OCI-LY7 (cell line): ENCODE measurements around the gene SLC27A5.

ENCODE experiments used
- CTCF ChIP-seq: fragments of 200-600 bp; sonication (generic); conservative IDR thresholded peaks from 2 replicates; pipeline ENCODE4 v1.5.1; 2014; ENCODE audit warnings: mild to moderate bottlenecking, antibody characterized with exemption, low read length, moderate library complexity, mixed read lengths
- EZH2phosphoT487 ChIP-seq: fragments of 200-600 bp; sonication (generic); IDR thresholded peaks from 2 replicates; pipeline ENCODE4 v1.6.1; 2018; ENCODE audit warnings: low read depth, borderline replicate concordance, mild to moderate bottlenecking, mixed run types, antibody characterized with exemption, low read length, moderate library complexity, mixed read lengths

DNA sequence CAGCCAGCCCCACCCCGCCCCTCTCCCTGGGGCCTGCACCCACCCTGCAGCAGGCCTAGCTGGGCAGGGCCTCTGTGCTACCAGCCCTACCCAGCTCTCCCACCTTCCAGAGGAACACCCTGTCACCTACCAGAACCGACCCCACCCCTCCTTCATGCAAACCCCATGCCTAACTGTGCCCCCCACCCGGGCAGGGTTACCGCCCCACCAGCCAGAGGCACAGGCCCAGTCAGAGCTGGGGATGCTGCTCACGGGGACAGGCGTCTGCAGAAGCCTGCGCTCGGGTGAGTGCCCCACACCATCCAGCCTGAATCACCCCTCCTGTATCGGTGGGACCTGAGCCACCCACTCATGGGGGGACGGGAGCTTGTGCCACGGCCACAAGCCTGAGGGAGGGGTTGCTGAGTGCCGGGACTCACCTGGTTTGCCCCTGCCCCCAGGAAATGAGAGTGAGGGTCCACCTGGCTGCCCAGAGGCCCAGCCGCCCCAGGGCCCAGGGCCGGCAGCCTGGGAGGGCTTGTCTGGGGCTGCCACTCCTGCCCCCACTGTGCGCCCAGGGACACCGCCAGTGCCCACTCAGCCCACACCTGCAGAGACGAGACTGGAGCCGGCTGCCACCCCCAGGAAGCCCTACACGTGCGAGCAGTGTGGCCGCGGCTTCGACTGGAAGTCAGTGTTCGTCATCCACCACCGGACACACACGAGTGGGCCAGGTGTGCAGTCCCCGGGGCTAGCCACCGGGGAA, 31.9 kb downstream of the SLC27A5 start:
- no peak for TF ChIP-seq CTCF
- no peak for TF ChIP-seq EZH2phosphoT487
